GM06990 (cell line): Measurements from ENCODE around the gene STX5.

ENCODE experiments used
- DNase-seq: peaks from one replicate; pipeline ENCODE4 v3.0.0-alpha.2; 2011; ENCODE audit not compliant: insufficient read length; ENCODE audit errors: extremely low read depth
- H3K27me3 ChIP-seq: replicated peaks from 2 replicates; pipeline ENCODE4 v1.6.0; 2011; ENCODE audit warnings: low read length; ENCODE audit not compliant: control insufficient read depth, insufficient read depth
- H3K36me3 ChIP-seq: 2 replicates; pipeline ENCODE4 v1.5.1; 2011; ENCODE audit warnings: low read length; ENCODE audit not compliant: control insufficient read depth, insufficient read depth
- H3K4me3 ChIP-seq: replicated peaks from 2 replicates; pipeline ENCODE4 v1.5.1; 2011; ENCODE audit warnings: low read depth, mild to moderate bottlenecking, control low read depth, low read length
- TF ChIP-seq, protein P1 (sequence below): IDR thresholded peaks from 2 replicates; pipeline ENCODE4 v1.5.1; 2011; ENCODE audit warnings: low read length, control low read depth, mild to moderate bottlenecking, inconsistent platforms; ENCODE audit not compliant: insufficient read depth, poor library complexity, severe bottlenecking

The STX5 gene

DNA sequence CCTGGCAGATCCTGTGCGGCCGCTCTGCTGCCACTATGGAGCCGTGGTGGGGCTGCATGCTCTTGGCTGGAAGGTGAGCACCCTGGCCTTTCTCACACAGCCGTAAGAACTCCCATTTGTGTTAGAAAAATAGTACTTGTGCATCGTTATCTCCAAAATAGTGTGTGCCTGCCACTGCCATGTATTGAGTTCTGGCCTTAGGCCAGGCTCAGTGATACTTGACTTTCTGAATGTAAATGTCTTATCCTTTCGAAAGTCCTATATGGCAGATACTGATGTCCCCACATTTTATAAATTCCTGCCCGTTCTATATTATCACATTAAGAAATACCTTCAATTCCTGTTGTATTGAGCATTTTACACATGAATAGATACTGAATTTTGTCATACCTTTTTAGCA is 49.1 kb downstream of the STX5 start:
- Histone ChIP-seq H3K27me3 (no peaks in the 10 kb centered on the region), H3K36me3 (peaks cover 12% of the 10 kb centered on the region), H3K4me3 (no peak overlapping the region)
- TF ChIP-seq, protein P1, sequence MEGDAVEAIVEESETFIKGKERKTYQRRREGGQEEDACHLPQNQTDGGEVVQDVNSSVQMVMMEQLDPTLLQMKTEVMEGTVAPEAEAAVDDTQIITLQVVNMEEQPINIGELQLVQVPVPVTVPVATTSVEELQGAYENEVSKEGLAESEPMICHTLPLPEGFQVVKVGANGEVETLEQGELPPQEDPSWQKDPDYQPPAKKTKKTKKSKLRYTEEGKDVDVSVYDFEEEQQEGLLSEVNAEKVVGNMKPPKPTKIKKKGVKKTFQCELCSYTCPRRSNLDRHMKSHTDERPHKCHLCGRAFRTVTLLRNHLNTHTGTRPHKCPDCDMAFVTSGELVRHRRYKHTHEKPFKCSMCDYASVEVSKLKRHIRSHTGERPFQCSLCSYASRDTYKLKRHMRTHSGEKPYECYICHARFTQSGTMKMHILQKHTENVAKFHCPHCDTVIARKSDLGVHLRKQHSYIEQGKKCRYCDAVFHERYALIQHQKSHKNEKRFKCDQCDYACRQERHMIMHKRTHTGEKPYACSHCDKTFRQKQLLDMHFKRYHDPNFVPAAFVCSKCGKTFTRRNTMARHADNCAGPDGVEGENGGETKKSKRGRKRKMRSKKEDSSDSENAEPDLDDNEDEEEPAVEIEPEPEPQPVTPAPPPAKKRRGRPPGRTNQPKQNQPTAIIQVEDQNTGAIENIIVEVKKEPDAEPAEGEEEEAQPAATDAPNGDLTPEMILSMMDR: no peak
- no peak for DNase-seq

DNA sequence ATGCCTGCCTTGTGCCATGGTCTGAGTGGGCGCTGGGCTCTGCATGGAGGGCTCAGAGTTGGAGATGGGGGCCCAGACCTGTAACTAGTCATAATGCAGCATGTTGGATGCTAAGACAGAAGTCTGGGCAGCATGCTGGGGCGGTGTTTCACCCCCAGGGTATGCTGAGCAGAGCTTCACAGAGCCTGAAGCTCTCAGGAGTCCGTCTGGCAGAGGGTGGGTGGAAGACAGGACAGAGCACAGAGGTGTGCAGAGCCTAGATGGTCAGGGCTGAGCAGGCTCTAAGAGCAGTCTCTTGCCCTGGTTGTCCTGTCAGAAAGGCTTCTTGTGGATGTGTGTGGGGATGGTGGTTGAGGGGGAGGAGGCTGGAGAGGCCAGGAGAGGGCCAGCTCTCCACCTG is 53.4 kb downstream of the STX5 start:
- H3K36me3 ChIP-seq: peaks cover 17% of the 10 kb centered on the region
- TF ChIP-seq, protein P1: no peak

DNA sequence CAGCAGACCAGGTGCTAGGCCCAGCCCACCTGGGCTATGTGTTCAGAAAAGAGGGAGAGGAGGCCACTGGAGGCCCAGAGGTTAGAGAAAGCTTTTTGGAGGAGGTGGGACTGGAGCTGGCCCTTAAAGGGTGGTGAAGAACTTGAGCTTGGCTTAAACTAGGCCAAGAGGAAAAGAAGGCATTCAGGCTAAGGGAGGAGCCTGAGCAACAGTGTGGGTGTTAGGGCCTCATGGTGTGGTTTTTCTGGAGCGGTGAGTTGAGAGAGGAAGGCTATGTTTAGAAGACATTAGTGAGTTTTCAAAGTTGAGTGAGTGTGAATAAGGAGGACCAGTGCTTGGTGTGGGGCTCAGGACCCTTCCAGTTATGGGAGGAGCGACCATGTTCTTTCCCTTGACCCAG is 54.5 kb downstream of the STX5 start:
- Histone ChIP-seq H3K27me3 (no peaks in the 10 kb centered on the region), H3K36me3 (peaks cover 17% of the 10 kb centered on the region), H3K4me3 (no peak overlapping the region)
- TF ChIP-seq, protein P1: no peak
- DNase-seq: no peak

More for the DNA sequence above, 53.4 kb downstream of the STX5 start:
- Histone ChIP-seq H3K4me3 (no peak overlapping the region), H3K27me3 (no peaks in the 10 kb centered on the region)
- no peak for DNase-seq

DNA sequence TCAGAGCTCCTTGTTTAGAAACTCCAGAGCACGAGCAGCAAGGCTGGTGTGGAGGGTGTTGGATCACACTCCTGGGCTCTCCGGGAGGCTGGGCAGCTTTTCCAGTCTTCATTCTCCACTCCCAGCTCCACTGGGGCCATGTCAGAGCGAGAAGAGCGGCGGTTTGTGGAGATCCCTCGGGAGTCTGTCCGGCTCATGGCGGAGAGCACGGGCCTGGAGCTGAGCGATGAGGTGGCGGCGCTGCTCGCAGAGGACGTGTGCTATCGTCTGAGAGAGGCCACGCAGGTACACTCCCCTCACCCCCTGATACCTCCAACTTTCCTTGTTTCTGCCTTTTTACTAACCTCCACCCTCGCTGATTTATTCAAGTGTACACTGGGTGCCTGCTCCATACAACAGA is 56.2 kb downstream of the STX5 start:
- TF ChIP-seq, protein P1: no peak
- Histone ChIP-seq H3K4me3 (no peak overlapping the region), H3K36me3 (peaks cover 12% of the 10 kb centered on the region), H3K27me3 (no peaks in the 10 kb centered on the region)
- no peak for DNase-seq

DNA sequence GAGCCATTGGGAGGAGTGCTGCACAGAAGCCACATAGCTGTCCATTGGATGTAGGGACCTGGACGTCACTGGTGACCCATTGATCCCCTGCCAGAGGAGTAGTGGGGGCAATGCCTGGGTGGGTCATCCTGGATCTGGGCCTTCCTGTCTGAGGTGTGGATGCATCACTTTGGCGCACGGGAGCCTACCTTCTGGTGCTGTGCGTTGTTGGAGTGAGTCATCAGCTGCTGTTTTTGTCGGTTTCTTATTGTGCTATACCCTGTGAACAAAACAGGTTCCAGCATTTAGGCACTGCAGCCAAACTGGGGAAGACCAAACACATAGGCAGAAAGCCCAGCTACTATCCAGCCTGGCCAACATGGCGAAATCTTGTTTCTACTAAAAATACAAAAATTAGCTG is 57.4 kb downstream of the STX5 start:
- Histone ChIP-seq H3K36me3 (peaks cover 12% of the 10 kb centered on the region), H3K27me3 (no peaks in the 10 kb centered on the region), H3K4me3 (no peak overlapping the region)
- TF ChIP-seq, protein P1: no peak
- DNase-seq: no peak
